Measurements from ENCODE around the gene ZMYM4.

GRCh38 chr1:35350872-35351271 is 82.4 kb downstream of the ZMYM4 start:
- TF ChIP-seq TAF1 (IDR thresholded peaks at IDR 0.05; ENCODE audit: borderline replicate concordance, insufficient read depth, low read length) = no peak
- no peak for TF ChIP-seq POLR2AphosphoS5 (IDR thresholded peaks at IDR 0.05; ENCODE audit: low read depth, low read length)
- no peak for TF ChIP-seq SIN3A (IDR thresholded peaks at IDR 0.05; ENCODE audit: borderline replicate concordance, insufficient read depth, low read length)
- TF ChIP-seq REST (IDR thresholded peaks at IDR 0.05; ENCODE audit: insufficient read depth in 1 of 2, low read depth in 2 of 2, low read length in 2 of 2) = no peak
